K562 (cell line): ENCODE data around the gene SPEG. TPM values are rescaled to one million over a fixed set of nuclear protein-coding genes. Genes with fewer than 3 reads are reported as not detected.

Source experiments
- ADNP ChIP-seq: fragments of 200-800 bp; sonication (Bioruptor generic); IDR thresholded peaks from 2 replicates; pipeline ENCODE4 v1.6.1; 2016; ENCODE audit warnings: missing genetic modification characterization, missing compliant biosample characterization
- CBX8 ChIP-seq: fragments of 200-600 bp; sonication (generic); IDR thresholded peaks from 2 replicates; pipeline ENCODE4 v1.6.1; 2012; ENCODE audit warnings: borderline replicate concordance, mixed run types, low read depth, mild to moderate bottlenecking, moderate library complexity, mixed read lengths, low read length, control low read depth, inconsistent platforms; ENCODE audit not compliant: poor library complexity, severe bottlenecking; ENCODE audit errors: extremely low read depth
- CTBP1 ChIP-seq: fragments of 450-650 bp; IDR thresholded peaks from 2 replicates; pipeline ENCODE4 v1.6.1; 2016; ENCODE audit warnings: borderline replicate concordance
- E4F1 ChIP-seq: fragments of 250-450 bp; sonication (Bioruptor Pico); IDR thresholded peaks from 2 replicates; pipeline ENCODE4 v1.5.0; 2021; ENCODE audit warnings: mild to moderate bottlenecking, borderline replicate concordance
- EP300 ChIP-seq: IDR thresholded peaks from 2 replicates; pipeline ENCODE4 v1.6.1; 2012; ENCODE audit warnings: low read length, improper control_type of control experiment
- ESRRA ChIP-seq: fragments of 450-650 bp; IDR thresholded peaks from 2 replicates; pipeline ENCODE4 v1.6.1; 2014; ENCODE audit warnings: low read depth, mild to moderate bottlenecking, moderate library complexity, borderline replicate concordance
- FIP1L1 ChIP-seq: fragments of 200-400 bp; formaldehyde crosslinking; IDR thresholded peaks from 2 replicates; pipeline ENCODE4 v1.6.1; 2018; ENCODE audit warnings: mild to moderate bottlenecking, low read depth, low read length; ENCODE audit not compliant: poor library complexity, severe bottlenecking
- GABPB1 ChIP-seq: sonication (generic); formaldehyde crosslinking; IDR thresholded peaks from 2 replicates; pipeline ENCODE4 v1.8.0; 2022; ENCODE audit warnings: mild to moderate bottlenecking, missing genetic modification reagents
- GTF2B ChIP-seq: IDR thresholded peaks from 2 replicates; pipeline ENCODE4 v1.6.1; 2011; ENCODE audit not compliant: insufficient read length; ENCODE audit errors: extremely low read depth
- HMBOX1 ChIP-seq: sonication (generic); IDR thresholded peaks from 2 replicates; pipeline ENCODE4 v1.6.1; 2016
- MNT ChIP-seq, 2 experiments: fragments of 450-650 bp; conservative IDR thresholded peaks; 2 replicates each; pipeline ENCODE4 v1.6.1; 2017; ENCODE audit warnings: mild to moderate bottlenecking in 2 of 2, moderate library complexity in 2 of 2
- NEUROD1 ChIP-seq: fragments of 150-350 bp; IDR thresholded peaks from 2 replicates; pipeline ENCODE4 v1.6.1; 2014; ENCODE audit warnings: borderline replicate concordance, low read length, low read depth; ENCODE audit not compliant: partially characterized antibody
- PHF20 ChIP-seq: fragments of 450-650 bp; IDR thresholded peaks from 2 replicates; pipeline ENCODE4 v1.6.1; 2018; ENCODE audit not compliant: partially characterized antibody
- POLR2AphosphoS2 ChIP-seq: IDR thresholded peaks from 2 replicates; pipeline ENCODE4 v1.6.1; 2012; ENCODE audit warnings: low read length, improper control_type of control experiment
- RB1 ChIP-seq: fragments of 450-650 bp; IDR thresholded peaks from 2 replicates; pipeline ENCODE4 v1.6.1; 2017; ENCODE audit warnings: low read depth, mild to moderate bottlenecking
- RUNX1 ChIP-seq: sonication (generic); IDR thresholded peaks from 2 replicates; pipeline ENCODE4 v1.6.1; 2016; ENCODE audit warnings: antibody characterized with exemption, low read depth
- STAG1 ChIP-seq: sonication (generic); formaldehyde crosslinking; IDR thresholded peaks from 2 replicates; pipeline ENCODE4 v1.5.0; 2020; ENCODE audit warnings: missing genetic modification reagents, borderline replicate concordance
- TARDBP ChIP-seq: fragments of 450-650 bp; IDR thresholded peaks from 2 replicates; pipeline ENCODE4 v1.6.1; 2016
- ZBTB12 ChIP-seq: fragments of 250-450 bp; sonication (Bioruptor Pico); IDR thresholded peaks from 2 replicates; pipeline ENCODE4 v1.4.0; 2020
- ZKSCAN1 ChIP-seq: fragments of 150-350 bp; IDR thresholded peaks from 2 replicates; pipeline ENCODE4 v1.6.1; 2016; ENCODE audit warnings: low read depth, low read length
- ZNF76 ChIP-seq: fragments of 250-450 bp; sonication (Bioruptor Pico); IDR thresholded peaks from 2 replicates; pipeline ENCODE4 v1.4.0; 2020; ENCODE audit warnings: mild to moderate bottlenecking, moderate library complexity, borderline replicate concordance
- polyA plus RNA-seq, 8 experiments: library from polyadenylated mRNA; depleted of rRNA in 4 of 8; stranded (reverse) in 5 of 8; unstranded in 3 of 8; fragments of >200 nt; fragmentation: Nextera tagmentation in 2 of 8; fragmentation: Illumina TruSeq in 1 of 8; extraction: Ambion mirVana in 2 of 8; extraction: Trizol in 1 of 8; gene quantifications; 2 replicates each; pipeline versions ENCODE4 v1.2.1 to v1.2.3, GENCODE V29; 2011 to 2014; ENCODE audit warnings: inconsistent platforms in 1 of 8, missing spikeins in 1 of 8
- total RNA-seq, 7 experiments: library from RNA; depleted of rRNA in 6 of 7; stranded (reverse); fragments of >200 nt in 6 of 7; fragmentation: Illumina TruSeq in 2 of 7; extraction: Trizol in 2 of 7; gene quantifications; 2 replicates each; pipeline versions ENCODE4 v1.2.1 to v1.2.3, GENCODE V29; 2011 to 2021; ENCODE audit warnings: low replicate concordance in 1 of 7

Gene SPEG
- total and polyA plus RNA-seq, 9 of the 15 experiments (the other 6 are each of a cell fraction or from before 2014, with no cell fraction given) = 0.49 to 8.7 (median 3.0) TPM

- TF ChIP-seq CBX8 (no peak), CTBP1 (peak; percentile 33; the same call in 1 of the 2 replicates), ZKSCAN1 (no peak), FIP1L1 (no peak), ESRRA (peak; percentile 16; the same call in 1 of the 2 replicates), ZNF76 (CRISPR knock-in tag) (no peak), EP300 (no peak), ADNP (tag) (no peak), STAG1 (peak; percentile 90; the same call in 1 of the 2 replicates), GABPB1 (CRISPR knock-in tag) (no peak), RB1 (peak; percentile 56; the same call in 1 of the 2 replicates), HMBOX1 (no peak), NEUROD1 (peak; percentile 56), TARDBP (no peak), POLR2AphosphoS2 (no peak), RUNX1 (no peak), PHF20 (no peak), ZBTB12 (CRISPR knock-in tag) (no peak), GTF2B (no peak), MNT (conservative IDR thresholded peaks at IDR 0.05) (no peak), E4F1 (CRISPR knock-in tag) (no peak)
These were observed 95.7 kb downstream of the SPEG start (continued) for GRCh38 chr2:219530048-219530963.
